ENCODE results near the gene WASHC4. TPM values are rescaled to one million over a fixed set of nuclear protein-coding genes. Genes with fewer than 3 reads are reported as not detected.

WASHC4 gene
- total and polyA plus RNA-seq, 2 experiments from 2014 or later: 75.7 to 83.0 TPM

- TF ChIP-seq ZNF462 (CRISPR knock-in tag; IDR thresholded peaks at IDR 0.05) (no peak), STAT1 (IDR thresholded peaks at IDR 0.05; ENCODE audit: unreplicated experiment) (no peak), EZH2 (IDR thresholded peaks at IDR 0.05; ENCODE audit: low read depth, unreplicated experiment) (no peak), ETS1 (IDR thresholded peaks at IDR 0.05) (no peak), ZNF331 (CRISPR knock-in tag; IDR thresholded peaks at IDR 0.05; ENCODE audit: low read depth) (no peak)
Measured at GRCh38 chr12:105209091-105209490, 101.6 kb downstream of the WASHC4 start (continued).

- peaks cover 4% of the 10 kb centered on the region for H3K36me3 ChIP-seq (ENCODE audit: insufficient read depth)
- 0 out of 2 replicates have a peak overlapping the region, but pooled peaks have one; percentile 19 for H3K27ac ChIP-seq (ENCODE audit: low read depth)
- H3K4me2 ChIP-seq: no peak overlapping the region
- H3K9me3 Mint-ChIP-seq: no peaks in the 10 kb centered on the region
- H3K4me1 Mint-ChIP-seq: peaks cover 10% of the 10 kb centered on the region; the same call in 2 of the 3 replicates
- ATAC-seq (no peak), DNase-seq (ENCODE audit: low spot score) (no peak)
- H3F3A ChIP-seq (replicated peaks; ENCODE audit: low read depth): no peaks in the 10 kb centered on the region
- H2AFZ ChIP-seq: no peak overlapping the region
- H3K4me3 Mint-ChIP-seq: no peak overlapping the region
- H3K9me2 ChIP-seq (ENCODE audit: insufficient read depth): no peaks in the 10 kb centered on the region; the same call in 1 of the 2 replicates
- H3K27me3 ChIP-seq (ENCODE audit: insufficient read depth): no peaks in the 10 kb centered on the region
- H3K4me1 ChIP-seq (ENCODE audit: insufficient read depth): no peaks in the 10 kb centered on the region
- peaks cover 11% of the 10 kb centered on the region for H3K36me3 Mint-ChIP-seq (ENCODE audit: low read depth)
- no peaks in the 10 kb centered on the region for H3K79me2 ChIP-seq (replicated peaks; ENCODE audit: insufficient read depth)
- TF ChIP-seq ZNF331 (CRISPR knock-in tag; IDR thresholded peaks at IDR 0.05; ENCODE audit: low read depth) (no peak), CTCF (conservative IDR thresholded peaks at IDR 0.05; ENCODE audit: low read depth in 2 of 2) (no peak), NANOG (IDR thresholded peaks at IDR 0.05; ENCODE audit: borderline replicate concordance) (no peak), CREB1 (CRISPR knock-in tag; IDR thresholded peaks at IDR 0.05; ENCODE audit: low read depth) (no peak)
- H3K4me3 ChIP-seq: no peak overlapping the region
- no peak overlapping the region for H3K27ac Mint-ChIP-seq
- no peaks in the 10 kb centered on the region for H3K27me3 Mint-ChIP-seq (ENCODE audit: insufficient read depth, low read depth, poor library complexity)
- no peaks in the 10 kb centered on the region; the same call in 1 of the 2 replicates for H4K20me1 ChIP-seq (replicated peaks; ENCODE audit: insufficient read depth)
Measured at GRCh38 chr12:105212438-105212837, 104.9 kb downstream of the WASHC4 start.

Measured in GM23338 (cell line).